Skin of body (tissue), 2 donors: Measurements from ENCODE around the gene FCHSD2. TPM values are rescaled to one million over a fixed set of nuclear protein-coding genes. Genes with fewer than 3 reads are reported as not detected.
A peak's percentile ranks its signal among the peaks of the same experiment; 100 is the strongest.
"Not testable (repeated sequence)": the region's sequence is repeated elsewhere in the genome, so short reads cannot be mapped to it uniquely, and the experiment has no call there.

ENCODE experiments used
- DNase-seq: peaks from one replicate; lab custom pipeline; 2025; lab: John Stamatoyannopoulos, UW
- total RNA-seq: library from RNA; depleted of rRNA; stranded (reverse); fragments of >200 nt; gene quantifications from one replicate; pipeline ENCODE4 v1.2.3, GENCODE V29; 2014

FCHSD2 gene
- total RNA-seq, 1 donor from 2014 or later, result 18.7 TPM

DNA sequence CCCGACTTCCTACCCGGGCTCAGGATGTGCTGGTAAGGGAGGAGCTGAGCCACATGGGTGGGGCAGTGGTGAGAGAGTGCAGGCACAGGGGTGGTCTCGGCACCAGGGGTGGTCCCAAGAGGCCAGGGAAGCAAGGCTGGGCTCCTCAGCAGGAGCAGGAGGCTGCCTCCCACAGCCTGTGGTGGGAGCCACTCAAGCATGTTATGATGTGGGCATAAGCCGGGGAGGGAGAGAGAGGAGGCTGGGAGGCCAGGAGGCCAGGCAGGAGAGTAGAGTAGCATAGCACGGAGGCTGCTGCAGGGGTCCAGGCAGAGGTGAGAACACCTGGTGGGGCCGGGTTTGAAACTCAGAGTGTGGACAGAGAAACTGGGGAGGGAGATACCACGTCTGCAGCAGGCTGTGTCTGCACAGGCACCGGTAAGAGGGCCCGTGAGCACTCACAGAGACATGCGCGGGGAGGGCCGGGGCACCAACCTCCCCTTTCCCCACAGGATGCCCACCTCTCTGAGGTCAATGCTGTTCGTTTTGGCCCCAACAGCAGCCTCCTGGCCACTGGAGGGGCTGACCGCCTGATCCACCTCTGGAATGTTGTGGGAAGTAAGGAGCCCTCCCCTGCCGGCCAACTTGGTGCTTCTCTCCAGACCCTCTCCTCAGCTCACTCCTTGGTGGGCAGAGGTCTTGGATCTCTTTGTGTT lies 317.2 kb downstream of the FCHSD2 start:
- DNase-seq, result no peak

DNA sequence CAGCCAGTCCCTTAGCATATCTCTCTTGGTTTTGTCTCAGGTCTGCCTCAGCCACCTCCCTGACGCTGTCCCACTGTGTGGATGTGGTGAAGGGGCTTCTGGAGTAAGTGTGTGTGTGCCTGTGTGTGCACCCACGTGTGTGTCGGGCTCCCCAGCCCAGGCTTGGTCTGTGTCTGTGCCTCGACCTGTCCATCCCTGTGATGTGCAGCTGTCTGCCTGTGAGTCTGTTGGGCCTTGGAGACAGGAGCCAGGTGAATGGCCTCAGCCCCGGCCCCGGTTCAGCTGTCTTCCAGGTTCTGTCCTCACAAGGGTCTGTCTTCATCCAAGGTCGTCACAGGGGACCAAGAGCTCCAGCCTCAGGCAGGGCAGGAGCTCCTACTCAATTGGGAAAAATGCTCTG lies 318.1 kb downstream of the FCHSD2 start:
- no peak for DNase-seq

DNA sequence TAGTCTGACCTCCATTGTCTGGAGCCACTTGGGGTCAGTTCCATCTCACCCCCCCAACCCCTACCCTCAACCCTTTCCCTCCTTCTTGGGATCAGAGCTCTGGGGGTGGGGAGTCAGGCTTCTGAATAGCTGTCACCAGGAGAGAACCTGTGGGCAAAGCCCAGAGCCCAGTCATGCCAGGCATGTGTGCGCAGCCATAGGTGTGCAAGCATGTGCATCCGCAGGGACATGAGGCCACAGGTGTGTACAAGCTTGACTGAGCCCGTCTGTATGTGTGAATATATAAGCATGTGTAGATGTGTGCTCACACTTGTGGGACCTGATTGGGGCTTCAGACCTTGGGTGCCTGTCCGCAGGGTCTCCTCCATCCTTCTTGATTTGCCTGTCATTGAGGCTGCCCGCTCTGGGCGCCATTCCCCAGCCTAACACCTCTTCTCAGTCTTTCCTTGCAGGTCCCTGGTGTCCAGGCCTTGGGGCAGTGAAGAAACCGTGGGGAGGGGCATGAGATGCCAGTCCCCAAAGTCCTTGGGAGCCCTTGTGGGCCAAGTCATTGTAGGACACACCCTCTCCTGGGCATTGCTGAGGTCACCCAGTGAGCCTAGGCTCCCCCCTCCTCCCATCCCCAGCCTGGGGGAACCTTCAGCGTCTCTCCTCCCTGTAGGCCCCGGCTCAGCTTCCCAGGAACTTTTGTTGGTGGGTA lies 318.9 kb downstream of the FCHSD2 start:
- no peak for DNase-seq

DNA sequence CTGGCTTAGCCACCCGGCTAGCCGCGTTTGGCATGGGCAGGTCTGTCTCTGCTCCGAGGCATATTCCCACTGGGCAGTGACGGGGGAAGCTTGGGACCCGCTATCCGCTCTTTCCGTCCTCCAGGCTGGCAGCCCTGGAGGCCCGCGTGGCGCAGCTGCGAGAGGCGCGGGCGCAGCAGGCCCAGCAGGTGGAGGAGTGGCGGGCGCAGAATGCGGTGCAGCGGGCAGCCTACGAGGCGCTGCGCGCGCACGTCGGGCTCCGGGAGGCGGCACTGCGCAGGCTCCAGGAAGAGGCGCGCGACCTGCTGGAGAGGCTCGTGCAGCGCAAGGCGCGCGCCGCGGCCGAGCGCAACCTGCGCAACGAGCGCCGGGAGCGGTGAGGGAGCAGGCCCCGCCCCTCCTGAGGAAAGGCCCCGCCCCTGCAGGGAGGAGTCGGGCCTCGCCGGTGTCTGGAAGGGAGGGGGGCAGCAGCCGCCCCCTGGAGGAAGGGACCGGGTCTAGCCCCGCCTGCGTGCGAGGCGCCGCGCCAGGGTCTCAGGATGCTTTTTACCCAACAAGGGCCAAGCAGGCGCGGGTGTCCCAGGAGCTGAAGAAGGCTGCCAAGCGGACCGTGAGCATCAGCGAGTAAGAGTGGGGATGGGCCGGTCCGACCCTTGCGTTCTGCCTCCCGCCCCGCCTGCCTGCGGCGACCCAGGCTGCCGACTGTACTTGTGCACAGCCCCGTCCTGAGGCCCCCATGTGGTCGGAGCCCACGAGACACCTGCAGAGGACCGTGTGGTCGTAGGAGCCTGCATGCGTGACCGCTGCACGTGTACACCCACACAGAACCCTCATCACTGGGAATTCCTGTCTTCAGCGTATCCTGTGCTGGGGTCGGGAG lies 320.0 kb downstream of the FCHSD2 start:
- DNase-seq, result peak; percentile 80

DNA sequence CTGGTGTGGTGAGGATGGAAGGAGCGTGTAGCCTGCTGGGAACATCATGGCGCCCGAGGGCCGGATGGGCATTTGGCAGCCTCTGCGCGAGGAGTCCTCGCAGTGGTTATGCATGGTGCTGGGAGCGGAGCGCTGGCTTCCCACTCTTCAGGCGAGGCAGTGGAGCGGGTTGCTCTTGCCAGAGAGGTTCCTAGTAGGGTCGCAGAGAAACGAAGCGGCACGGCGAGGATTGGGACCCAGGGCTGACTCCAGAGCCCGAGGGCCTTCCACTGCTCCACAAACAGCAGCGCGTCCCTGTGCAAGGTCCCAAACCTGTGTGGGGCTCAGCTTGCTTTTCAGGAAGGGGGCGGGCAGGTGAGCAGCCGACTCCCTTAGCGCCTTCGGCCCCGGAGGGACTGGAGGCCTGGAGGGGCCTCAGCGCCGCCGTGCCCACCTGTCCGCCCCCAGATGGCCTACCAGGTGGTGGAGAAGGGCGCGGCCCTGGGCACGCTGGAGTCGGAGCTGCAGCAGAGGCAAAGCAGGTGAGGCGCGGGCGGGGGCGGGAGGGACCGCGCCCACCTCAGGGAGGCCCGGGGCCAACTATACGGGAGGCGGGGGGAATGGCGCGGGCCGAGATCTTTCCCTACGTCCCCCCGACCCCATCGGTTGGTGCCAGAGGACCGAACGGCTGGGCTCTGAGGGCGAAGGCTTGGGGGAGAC lies 320.7 kb downstream of the FCHSD2 start:
- no peak for DNase-seq

DNA sequence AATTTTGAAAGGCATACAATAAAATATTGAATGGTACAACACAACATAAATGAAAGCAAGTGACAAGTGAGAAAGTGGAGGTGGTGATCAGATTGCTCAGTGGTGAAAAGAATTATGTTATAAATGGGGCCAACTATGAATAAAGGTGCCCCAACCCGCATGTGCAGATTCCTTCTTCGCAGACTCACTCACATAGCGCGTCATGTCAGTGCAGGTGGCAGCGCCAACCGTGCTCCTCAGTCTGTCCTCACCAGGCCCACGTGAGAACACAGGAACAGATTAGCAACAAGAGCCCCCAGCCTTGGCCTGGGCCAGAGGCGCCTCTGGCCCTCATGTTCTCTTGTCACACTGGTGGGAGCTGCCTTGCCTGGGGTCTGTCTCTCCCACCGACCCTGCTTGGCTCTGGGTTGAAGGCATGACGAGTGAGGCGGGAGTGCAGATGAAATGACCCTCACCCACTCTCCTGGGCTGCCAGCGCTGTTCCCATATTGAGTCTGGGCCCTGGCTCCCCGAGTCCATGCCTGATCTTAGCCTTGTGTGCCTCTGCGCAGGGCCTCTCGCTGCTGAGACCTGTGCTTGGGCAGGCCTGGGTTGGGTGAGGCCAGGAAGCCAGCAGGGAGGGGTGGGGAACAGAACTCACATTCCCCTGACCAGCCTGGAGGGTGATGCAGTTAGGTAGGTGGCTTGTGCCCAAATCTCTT lies 321.5 kb downstream of the FCHSD2 start:
- DNase-seq, result no peak

DNA sequence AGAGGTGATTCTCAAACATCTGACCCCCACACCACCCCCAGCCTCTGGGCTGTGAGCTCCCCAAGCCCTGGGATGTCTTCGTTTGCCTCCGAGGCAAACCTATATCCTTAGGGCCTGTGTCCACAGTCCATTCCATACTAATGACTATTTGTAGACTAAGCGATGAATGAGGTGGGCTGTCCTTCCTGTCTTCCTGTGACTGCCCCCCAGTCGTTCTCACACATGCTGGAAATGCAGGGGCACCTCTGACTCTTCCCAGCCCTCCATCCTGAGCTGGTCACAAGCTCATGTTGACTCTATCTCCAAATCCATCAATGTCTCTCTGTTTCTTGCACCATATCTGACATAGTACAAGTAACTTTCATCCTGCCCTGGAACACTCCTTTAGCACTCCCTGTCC lies 323.1 kb downstream of the FCHSD2 start:
- no peak for DNase-seq

DNA sequence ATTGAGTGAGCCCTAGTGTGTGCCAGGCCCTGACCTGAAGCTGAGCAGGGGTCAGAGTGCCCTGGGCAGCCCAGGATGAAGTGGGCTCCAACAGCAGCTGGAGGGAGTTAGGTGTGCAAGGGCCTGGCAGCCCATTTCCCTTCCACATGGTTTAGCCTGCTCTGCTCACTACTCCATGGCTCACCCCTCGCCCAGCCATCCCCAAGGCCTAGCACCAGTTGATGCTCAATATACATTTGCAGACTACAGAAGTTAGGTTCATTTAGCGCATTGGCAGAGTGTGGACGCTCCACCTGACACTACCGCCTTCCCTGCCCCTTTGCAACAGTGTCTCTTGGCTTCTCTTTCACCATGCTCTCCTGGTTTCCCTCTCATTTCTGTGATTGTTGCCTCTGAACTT lies 324.2 kb downstream of the FCHSD2 start:
- no peak for DNase-seq

DNA sequence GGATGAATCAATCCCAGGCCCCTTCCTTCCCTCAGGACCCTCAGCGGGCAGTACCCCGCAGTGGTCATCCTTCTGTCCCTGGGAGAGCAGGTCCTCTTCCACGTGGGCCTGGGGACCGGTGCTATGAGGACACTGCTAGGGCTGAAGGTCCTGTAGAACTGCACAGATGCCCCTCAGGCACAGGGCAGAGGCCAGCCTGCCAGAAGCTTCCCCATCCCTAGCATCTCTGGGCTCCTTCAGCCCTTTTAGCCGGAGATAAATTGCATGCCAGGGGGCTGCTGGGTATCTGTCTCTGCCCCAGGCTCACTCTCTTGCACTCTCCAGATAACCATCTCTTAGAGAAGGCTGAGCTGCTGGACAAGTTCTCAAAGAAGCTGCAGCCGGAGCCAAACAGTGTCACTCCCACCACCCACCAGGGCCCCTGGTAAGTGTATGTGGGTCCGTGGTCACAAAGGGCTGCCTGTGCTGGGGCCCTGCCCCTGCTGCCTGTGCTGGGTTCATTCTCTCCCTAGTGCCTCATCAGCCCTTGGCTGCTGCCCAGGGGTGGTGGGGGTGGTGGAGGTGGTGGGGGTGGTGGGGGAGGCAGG lies 325.6 kb downstream of the FCHSD2 start:
- DNase-seq, result no peak

DNA sequence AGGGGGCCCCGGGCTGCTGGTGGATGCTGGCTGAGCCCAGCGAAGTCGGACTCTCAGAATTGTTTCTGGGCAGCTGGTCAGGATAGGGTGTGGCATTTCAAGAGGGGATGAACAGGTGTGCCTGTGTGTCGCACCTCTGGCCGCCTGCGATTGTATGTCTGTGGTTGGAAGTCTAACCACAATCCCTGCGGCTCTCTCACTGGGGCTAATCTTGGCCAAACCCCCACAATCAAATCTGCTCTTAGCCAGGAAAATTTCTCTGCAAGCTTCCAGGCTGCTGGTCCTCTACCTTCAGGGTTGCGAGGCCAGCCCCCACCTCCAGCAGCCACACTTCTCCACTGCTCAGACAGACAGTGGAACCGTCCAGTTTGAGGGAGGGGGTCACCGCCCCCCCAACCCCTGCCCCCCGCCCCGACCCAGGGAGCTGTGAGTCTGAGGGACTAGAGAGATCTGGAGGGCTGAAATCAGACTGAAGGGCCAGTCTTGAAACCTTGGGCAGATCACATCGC lies 327.0 kb downstream of the FCHSD2 start:
- DNase-seq, result no peak

DNA sequence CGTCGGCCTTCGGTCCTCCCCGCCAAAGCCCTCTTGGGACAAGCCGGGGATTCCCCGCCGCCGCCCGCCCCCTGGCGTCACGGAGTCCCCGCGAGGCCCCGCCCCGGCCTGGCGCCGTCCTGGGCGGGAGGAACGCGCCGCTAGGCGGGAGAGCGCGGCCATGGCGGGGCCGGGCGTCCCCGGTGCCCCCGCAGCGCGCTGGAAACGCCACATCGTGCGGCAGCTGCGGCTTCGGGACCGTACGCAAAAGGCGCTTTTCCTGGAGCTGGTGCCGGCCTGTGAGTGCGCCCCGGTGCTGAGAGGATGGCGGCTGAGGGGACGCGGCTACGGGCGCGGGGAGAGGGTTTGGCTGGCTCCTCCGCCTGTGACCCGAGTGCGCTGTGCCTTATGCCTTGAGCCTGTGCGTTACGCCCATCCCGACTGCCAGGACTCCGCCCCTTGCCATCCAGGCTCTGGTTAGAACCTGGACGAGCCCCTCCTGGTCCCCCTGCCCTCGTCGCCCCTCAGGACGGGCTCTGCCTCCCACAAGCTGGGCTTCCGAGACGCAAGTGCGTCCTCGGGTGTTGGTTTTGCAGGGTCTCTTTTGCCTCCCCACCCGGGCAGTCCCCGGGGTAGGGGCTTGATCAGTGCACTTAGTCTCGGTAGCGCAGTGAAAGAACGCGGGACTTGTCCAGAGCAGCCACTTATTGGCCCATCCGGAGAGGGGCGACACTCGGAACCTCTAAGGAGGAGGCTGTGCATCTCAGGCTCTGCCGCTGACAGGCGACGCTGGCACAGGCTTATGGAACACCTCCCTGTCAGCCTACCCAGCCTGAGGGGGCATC lies 327.6 kb downstream of the FCHSD2 start, which contains the start of gene ATG16L2:
Gene ATG16L2, plus strand, starts transcription at position 126 of the 824 bp plus-strand sequence. Its CDS starts 35 bp downstream, at position 161.
- peak; percentile 75 for DNase-seq

DNA sequence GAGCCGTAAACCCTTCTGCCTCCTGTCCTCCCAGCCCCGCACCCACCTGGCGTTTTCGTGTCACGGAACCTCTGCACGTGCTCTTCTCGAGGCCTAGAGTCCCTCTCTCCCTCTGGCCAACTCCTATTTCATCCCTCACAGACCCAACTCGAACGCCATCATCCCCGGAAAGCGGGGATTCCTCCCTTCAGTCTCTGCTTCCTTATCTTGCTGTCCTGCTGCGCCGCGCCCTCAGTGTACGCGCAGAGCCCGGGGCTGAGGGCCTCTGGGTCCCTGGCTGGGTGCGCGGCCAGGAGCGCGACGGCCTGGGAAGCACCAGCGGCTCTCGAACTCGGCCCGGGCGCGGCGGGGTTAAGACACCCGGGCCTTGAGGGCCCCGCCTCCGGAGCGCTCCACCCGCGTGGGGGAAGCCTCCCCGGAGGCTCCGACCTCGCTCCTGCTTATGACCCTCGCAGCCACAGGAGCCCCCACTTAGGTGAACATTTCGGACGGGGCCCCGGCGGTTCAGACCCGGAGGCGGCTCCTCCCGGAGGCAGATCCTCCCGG lies 328.3 kb downstream of the FCHSD2 start:
- DNase-seq, result no peak

DNA sequence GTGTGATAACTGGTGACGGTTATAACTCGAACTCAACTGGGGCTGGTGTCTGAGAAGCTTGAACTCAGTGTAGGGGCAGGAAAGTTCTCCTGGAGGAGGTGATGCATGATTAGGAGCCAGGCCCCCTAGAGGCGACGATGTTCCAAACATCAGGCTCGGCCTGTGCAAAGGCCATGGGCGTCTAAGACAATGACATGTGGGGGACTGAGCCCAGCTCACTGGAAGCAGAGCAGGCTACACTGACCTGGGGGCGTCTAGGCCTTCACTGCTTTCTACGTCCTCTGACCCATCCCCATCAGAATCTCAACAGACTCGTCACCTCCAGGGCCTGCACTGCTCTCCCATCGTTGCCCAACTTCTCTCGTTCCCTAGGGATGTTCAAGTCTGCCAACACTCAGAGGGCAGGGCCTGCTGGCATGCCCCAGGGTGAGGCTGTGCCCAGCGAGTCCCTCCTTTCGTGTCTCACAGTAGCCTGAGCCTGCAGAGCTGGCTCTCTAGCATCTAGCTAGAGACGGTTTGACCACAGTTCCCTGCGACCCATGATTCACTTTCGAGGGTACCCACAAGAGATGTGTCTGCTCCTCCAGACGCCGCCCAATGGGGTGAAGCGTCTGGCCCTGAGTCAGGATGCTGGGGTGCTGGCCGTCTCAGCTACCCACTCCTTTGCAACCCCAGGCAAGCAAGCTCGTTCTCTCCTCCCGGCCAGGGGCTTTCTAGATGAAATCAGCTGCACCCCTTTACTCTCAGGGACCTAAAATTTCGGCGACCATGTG lies 329.0 kb downstream of the FCHSD2 start:
- no peak for DNase-seq

DNA sequence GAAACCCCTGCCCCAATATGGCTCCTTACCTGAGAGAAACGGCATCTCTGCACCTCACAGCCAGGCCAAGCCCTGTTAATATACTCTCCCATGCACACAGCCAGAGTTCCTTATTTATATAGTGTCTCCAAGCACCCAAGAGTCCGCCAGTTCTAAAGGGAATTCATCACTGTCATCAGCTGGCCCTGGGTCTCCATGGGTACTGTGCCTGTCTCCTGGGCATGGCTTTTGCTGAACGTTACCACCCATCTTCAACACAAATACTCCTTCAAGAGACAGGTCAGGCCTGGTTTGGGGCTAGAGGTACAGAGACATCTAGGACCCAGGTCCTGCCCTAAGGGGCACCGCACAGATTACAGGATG lies 329.5 kb downstream of the FCHSD2 start:
- no peak for DNase-seq

DNA sequence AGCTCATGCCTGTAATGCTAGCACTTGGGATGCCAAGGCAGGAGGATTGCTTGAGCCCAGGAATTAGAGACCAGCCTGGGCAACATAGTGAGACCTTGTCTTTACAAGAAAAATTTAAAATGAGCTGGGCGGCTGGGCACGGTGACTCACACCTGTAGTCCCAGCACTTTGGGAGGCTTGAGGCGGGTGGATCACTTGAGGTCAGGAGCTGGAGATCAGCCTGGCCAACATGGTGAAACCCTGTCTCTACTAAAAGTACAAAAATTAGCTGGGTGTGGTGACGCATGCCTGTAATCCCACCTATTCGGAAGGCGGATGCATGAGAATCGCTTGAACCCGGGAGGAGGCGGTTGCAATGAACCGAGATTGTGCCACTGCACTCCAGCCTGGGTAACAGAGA lies 330.4 kb downstream of the FCHSD2 start:
- not testable (repeated sequence) for DNase-seq

DNA sequence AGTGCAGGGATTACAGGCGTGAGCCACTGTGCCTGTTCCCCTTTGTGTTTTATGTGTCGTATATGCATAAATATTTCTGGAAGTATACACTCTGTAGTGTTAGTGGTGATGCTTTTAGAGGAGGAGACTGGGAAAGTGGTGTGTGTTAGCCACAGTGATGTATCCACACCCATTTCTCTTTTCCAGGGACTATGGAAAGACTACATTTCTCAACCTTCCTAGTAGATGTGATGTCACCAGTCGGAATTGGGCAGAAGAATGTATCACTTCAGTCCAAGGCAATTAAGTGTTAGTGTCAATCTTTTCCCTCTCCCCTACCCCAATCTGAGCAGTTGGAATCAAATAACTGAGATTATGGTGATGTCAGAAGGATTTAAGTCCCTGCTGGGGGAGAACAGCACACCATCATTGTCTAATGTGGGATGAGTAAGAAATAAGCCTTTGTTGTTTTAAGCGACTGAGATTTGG lies 333.8 kb downstream of the FCHSD2 start:
- DNase-seq, result no peak

DNA sequence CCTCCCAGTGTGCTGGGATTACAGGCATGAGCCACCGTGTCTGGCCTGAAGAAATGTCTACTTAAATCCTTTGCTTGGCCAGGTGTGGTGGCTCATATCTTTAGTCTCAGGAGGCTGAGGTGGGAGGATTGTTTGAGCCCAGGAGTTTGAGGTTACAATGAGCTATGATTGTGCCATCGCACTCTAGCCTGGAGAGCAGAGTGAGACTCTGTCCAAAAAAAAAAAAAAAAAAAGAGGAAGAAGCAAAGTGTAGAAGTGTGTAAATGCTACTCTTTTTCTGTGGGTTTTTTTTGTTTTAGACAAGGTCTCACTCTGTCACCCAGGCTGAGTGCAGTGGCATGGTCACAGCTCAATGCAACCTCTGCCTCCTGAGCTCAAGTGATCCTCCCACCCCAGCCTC lies 334.3 kb downstream of the FCHSD2 start:
- DNase-seq, result no peak

DNA sequence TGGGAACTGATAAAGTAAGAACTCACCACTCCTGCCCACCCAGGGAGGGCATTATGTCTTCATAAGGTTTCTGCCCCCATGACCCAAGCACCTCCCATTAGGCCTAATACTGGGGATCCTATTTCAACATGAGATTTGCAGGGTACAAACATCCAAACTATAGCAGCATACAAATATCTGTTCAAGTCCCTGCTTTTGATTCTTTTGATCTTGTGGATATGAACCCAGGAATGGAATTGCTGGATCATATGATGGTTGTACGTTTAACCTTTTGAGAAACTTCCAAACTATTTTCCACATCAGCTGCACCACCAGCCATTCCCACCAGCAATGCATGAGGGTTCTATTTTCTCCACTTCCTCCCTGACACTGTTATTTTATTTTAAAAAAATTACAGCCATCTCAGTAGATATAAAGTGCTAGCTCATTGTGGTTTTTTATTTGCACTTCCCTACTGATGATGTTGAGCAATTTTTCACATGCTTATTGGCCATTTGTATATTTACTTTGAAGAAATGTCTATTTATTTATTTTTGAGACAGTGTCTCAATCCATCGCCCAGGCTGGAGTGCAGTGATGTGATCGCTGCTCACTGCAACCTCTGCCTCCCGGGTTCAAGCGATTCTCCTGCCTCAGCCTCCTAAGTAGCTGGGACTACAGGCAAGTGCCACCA lies 335.0 kb downstream of the FCHSD2 start:
- no peak for DNase-seq
